Effector memory CD8-positive, alpha-beta T cell (primary cell): ENCODE data around the gene BBS7.

Experiments
- ATAC-seq: fragments of 150-1000 bp; cut with Tn5 transposase; replicated peaks from 2 replicates; pipeline ENCODE4 v1.10.0; 2021; ENCODE audit warnings: mild to moderate bottlenecking, moderate library complexity
- DNase-seq, 3 experiments: peaks; one replicate each; pipeline ENCODE4 v3.0.0; 2021
- H3K27ac Mint-ChIP-seq, 2 donors: one replicate each; pipeline ENCODE4 v1.8.0; 2022; ENCODE audit warnings: mild to moderate bottlenecking in 2 of 2, mixed read lengths in 2 of 2, moderate library complexity in 2 of 2
- H3K27me3 Mint-ChIP-seq, 2 donors: one replicate each; pipeline ENCODE4 v1.8.0; 2022; ENCODE audit warnings: mixed read lengths in 2 of 2
- H3K36me3 Mint-ChIP-seq: one replicate; pipeline ENCODE4 v1.8.0; 2022; ENCODE audit warnings: mild to moderate bottlenecking, moderate library complexity, mixed read lengths; ENCODE audit not compliant: insufficient read depth
- H3K4me1 Mint-ChIP-seq, 2 donors: one replicate each; pipeline ENCODE4 v1.8.0; 2022; ENCODE audit warnings: low read depth in 2 of 2, mixed read lengths in 2 of 2
- H3K4me3 Mint-ChIP-seq, 2 donors: one replicate each; pipeline ENCODE4 v1.8.0; 2022; ENCODE audit warnings: mild to moderate bottlenecking in 2 of 2, mixed read lengths in 2 of 2, moderate library complexity in 2 of 2
- H3K9me3 Mint-ChIP-seq, 2 donors: one replicate each; pipeline ENCODE4 v1.8.0; 2022; ENCODE audit warnings: mixed read lengths in 2 of 2
- total RNA-seq, 9 experiments: gene quantifications; one replicate each; lab custom pipeline; 2026; lab: John Stamatoyannopoulos, UW

Gene BBS7, protein sequence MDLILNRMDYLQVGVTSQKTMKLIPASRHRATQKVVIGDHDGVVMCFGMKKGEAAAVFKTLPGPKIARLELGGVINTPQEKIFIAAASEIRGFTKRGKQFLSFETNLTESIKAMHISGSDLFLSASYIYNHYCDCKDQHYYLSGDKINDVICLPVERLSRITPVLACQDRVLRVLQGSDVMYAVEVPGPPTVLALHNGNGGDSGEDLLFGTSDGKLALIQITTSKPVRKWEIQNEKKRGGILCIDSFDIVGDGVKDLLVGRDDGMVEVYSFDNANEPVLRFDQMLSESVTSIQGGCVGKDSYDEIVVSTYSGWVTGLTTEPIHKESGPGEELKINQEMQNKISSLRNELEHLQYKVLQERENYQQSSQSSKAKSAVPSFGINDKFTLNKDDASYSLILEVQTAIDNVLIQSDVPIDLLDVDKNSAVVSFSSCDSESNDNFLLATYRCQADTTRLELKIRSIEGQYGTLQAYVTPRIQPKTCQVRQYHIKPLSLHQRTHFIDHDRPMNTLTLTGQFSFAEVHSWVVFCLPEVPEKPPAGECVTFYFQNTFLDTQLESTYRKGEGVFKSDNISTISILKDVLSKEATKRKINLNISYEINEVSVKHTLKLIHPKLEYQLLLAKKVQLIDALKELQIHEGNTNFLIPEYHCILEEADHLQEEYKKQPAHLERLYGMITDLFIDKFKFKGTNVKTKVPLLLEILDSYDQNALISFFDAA
- 5.4 to 26.1 (median 20.9) reads per million in 9 experiments for total RNA-seq

DNA sequence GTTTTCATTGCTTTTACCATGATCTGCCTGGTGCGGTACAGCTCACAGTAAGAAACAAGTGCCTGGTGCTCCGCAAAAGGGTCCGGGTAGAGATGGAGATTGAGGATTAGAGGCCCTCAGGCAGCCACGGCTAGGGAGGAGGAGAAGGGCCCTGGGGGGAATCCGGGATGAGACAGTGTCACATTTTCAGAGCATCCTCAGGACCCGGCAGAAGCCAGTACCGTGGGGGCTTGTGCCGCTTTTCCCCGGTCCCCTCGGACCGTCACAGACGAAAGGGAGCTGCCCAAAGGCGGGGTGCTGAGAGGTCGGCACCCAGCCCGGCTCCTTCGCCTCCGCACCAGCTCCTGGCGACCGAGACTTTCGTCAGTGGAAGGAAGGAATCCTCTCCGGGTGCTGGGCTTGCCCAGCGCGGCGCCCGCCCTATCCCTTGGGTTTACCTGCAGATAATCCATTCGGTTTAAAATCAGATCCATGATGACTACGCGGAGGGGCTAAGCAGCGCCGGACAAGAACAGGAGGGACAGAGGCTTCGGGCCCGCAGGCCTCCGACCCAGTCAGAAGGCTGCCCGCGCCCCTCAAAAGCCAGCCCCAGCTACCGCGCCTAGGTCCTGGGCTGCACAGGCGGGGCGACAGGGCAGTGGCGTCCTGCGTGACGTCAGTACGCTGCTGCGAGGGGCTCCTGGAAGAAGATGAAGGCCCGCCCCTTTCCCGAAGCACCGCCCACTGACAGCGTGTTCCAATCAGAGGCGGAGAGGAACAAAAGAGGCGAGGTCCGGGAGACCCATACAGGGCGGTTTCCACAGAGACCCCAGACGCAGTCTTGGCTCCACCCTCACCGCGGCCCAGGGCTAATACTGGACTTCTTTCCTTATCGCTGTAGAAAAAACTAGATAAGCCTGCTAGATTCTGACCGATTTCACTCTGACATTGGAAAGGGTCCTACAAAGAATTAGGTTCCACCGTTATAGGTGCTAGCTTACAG lies at the start of gene BBS7:
Gene BBS7, minus strand, starts transcription at position 634 of the 982 bp plus-strand sequence. Its CDS starts 161 bp downstream, at position 473.
- ATAC-seq: peak; percentile 96
- Mint-ChIP-seq H3K27me3 (peaks cover 22 to 23% of the 10 kb centered on the region in 2 donors), H3K9me3 (no peaks in the 10 kb centered on the region), H3K36me3 (peaks cover 20% of the 10 kb centered on the region), H3K27ac (peak within 1 kb of the TSS; percentile 94 to 96), H3K4me3 (peak within 1 kb of the TSS; percentile 94 to 98), H3K4me1 (peaks cover 11 to 17% of the 10 kb centered on the region in 2 donors)
- peak; percentile 90 to 95 (median 94) for DNase-seq

DNA sequence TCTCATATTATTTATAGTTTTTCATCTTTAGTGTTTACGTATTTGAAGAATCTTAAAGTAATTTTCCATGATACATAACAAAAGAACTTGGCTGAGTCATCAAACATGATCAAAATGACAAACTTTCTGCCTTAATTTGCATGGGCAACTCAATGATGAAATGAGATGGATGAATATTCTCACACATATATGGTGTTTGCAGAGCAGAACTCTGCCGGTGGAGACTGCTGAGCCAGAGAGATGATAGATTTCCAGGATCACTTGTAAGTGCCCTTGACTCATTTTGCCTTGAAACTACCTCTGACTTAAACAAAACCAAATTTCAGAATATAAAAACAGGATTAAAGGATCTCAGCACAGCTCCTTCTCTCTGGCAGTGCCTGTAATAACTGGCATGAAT lies 43.4 kb upstream of the BBS7 start:
- H3K27me3 Mint-ChIP-seq: no peaks in the 10 kb centered on the region
- H3K36me3 Mint-ChIP-seq: no peaks in the 10 kb centered on the region
- H3K4me1 Mint-ChIP-seq: peaks cover 0 to 5% of the 10 kb centered on the region in 2 donors
- no peak for DNase-seq
- H3K4me3 Mint-ChIP-seq: no peak overlapping the region
- no peak overlapping the region for H3K27ac Mint-ChIP-seq
- ATAC-seq: no peak
- H3K9me3 Mint-ChIP-seq: no peaks in the 10 kb centered on the region

DNA sequence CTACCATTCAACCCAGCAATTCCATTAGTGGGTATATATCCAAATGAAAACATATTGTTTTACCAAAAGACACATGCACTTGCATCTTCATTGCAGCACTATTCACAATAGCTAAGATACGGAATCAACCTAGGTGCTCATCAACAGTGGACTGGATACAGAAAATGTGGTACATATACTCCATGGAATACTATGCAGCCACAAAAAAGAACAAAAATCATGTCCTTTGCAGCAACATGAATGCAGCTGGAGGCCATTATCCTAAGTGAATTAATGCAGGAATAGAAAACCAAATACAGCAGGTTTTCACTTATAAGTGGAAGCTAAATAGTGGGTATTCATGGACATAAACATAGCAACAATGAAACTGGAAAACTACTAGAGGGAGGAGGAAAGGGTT lies 38.1 kb upstream of the BBS7 start:
- H3K27ac Mint-ChIP-seq: no peak overlapping the region
- no peak overlapping the region for H3K4me3 Mint-ChIP-seq
- no peaks in the 10 kb centered on the region for H3K9me3 Mint-ChIP-seq
- no peak for DNase-seq
- H3K36me3 Mint-ChIP-seq: no peaks in the 10 kb centered on the region
- no peaks in the 10 kb centered on the region for H3K4me1 Mint-ChIP-seq
- H3K27me3 Mint-ChIP-seq: peaks cover 4 to 7% of the 10 kb centered on the region in 2 donors
- ATAC-seq: no peak

DNA sequence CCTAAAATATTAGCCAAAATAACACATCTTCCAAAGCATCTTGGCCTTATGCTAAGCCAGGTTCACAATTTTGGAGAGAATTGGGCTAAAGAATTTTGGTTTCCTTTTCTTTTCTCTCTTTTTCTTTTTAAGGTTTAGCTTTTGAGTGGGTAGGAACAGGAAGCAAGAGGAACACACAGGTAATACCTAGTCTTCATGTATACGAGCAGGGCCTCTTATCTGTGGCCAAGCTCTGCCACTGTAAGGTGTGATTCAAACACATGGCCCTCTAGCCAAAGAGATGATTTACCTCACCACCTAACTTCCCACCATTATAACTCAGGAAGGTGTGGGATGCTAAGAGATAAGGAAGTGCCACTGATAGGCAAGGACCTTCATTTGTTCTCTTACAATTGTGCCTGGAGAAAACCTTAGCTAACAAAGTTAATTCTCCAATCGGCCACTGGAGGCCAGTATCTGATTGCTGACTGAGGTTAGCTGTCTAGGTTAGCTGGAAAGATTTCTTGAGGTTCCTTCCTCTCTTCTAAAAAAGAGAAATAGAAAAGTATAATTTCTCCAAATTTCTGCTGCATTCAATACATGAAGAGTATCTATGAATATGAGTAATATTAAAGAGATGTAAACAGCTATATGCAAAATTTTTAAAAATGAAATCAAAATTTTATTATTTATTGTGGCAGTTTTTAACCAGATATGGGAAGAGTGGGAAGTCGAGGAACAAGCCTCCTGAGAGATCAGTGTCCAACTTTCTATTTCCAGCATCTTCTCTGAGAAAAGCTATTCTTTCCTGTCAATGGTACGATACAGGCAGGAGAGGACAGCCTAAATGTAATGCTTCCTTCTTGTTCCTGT lies 30.1 kb upstream of the BBS7 start:
- Mint-ChIP-seq H3K27me3 (peaks cover 4 to 12% of the 10 kb centered on the region in 2 donors), H3K9me3 (no peaks in the 10 kb centered on the region), H3K36me3 (no peaks in the 10 kb centered on the region), H3K27ac (no peak overlapping the region), H3K4me1 (peaks cover 4 to 7% of the 10 kb centered on the region in 2 donors), H3K4me3 (no peak overlapping the region)
- ATAC-seq (peak; percentile 82), DNase-seq (peak; percentile 48 to 59 (median 49))

DNA sequence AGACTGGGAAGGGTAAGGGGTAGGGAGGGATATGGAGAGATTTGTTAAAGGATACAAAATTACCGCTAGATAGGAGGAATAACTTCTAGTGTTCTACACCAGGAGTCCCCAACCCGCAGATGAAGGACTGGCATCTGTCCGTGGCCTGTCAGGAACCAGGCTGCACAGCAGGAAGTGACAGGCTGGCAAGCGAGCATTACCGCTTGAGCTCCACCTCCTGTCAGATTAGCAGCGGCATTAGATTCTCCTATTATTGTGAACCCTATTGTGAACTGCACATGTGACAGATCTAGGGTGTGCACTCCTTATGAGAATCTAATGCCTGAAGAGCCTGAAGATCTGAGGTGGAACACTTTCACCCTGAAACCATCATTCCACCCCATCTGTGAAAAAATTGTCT lies 27.9 kb upstream of the BBS7 start:
- DNase-seq (peak; percentile 2 to 13 (median 10)), ATAC-seq (peak; percentile 66)

DNA sequence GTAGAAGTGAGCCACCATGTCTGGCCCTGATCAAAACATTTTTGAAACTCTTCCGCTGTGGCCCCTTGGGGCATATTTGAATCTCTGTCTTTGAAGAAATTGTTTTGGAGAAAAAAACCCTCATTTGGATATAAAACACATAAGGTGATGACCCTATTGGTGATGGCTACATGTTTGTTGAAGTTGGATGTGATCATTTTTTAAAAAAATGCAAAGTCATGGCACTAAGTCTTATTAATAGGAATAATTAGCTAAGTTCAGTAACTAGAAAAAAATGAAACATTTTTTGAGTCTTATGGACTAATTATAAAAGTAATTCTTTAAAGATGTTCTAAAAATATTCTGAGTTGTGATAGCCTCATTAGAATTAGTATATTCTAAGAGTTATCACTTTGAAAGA lies 17.9 kb upstream of the BBS7 start:
- Mint-ChIP-seq H3K9me3 (no peaks in the 10 kb centered on the region), H3K27ac (no peak overlapping the region), H3K4me1 (no peaks in the 10 kb centered on the region), H3K27me3 (peaks cover 15 to 43% of the 10 kb centered on the region in 2 donors), H3K36me3 (peaks cover 1% of the 10 kb centered on the region), H3K4me3 (no peak overlapping the region)
- DNase-seq (no peak), ATAC-seq (no peak)

More for the DNA sequence above, 27.9 kb upstream of the BBS7 start:
- Mint-ChIP-seq H3K27ac (peak overlapping the region in 1 of 2 donors; percentile 41), H3K27me3 (peaks cover 0 to 3% of the 10 kb centered on the region in 2 donors), H3K4me1 (peaks cover 4 to 7% of the 10 kb centered on the region in 2 donors), H3K36me3 (peaks cover 1% of the 10 kb centered on the region), H3K9me3 (no peaks in the 10 kb centered on the region), H3K4me3 (peak overlapping the region in 1 of 2 donors; percentile 13)

DNA sequence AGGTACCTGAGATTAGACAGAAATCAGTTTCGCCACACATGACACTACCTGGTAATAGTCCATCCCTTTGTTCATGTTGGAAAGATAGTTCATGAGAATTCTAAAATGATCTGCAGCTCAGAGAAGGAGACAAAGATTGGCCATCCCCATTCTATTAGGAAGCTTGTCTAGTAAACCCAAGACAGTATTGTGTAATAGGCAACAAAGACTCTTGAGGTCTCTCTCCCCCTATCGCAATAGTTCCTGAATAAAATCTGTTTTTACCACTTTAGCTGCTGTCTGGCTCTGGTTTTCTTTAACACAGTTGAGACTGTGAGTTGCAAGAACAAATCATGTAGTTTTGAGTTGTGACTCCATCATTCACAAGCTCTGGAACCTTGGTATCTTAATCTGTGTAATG lies 14.8 kb upstream of the BBS7 start:
- no peaks in the 10 kb centered on the region for H3K4me1 Mint-ChIP-seq
- DNase-seq: no peak
- H3K4me3 Mint-ChIP-seq: no peak overlapping the region
- peaks cover 36 to 61% of the 10 kb centered on the region in 2 donors for H3K27me3 Mint-ChIP-seq
- H3K36me3 Mint-ChIP-seq: no peaks in the 10 kb centered on the region
- no peak overlapping the region for H3K27ac Mint-ChIP-seq
- H3K9me3 Mint-ChIP-seq: no peaks in the 10 kb centered on the region
- ATAC-seq: no peak

DNA sequence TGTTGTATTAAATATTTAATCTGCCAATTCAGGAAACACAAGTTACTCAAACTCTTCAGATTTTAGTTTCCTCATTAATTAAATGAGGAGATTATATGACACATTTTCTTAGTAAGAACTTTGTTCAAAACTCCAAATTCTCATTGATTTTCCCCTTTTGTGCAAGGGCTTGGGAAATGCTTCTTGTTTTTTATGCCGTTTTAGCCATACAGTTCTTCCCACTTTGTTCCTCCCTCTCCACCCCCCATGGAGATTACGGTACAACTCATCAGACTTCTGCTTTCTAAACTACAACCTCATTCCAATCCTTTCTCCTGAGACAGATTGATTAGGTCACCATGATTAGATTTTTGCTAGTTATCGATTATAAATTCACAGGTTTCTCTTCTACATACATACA lies 10.9 kb upstream of the BBS7 start:
- DNase-seq (no peak), ATAC-seq (no peak)
- H3K9me3 Mint-ChIP-seq: no peaks in the 10 kb centered on the region
- no peak overlapping the region for H3K27ac Mint-ChIP-seq
- H3K36me3 Mint-ChIP-seq: no peaks in the 10 kb centered on the region
- no peaks in the 10 kb centered on the region for H3K4me1 Mint-ChIP-seq
- H3K4me3 Mint-ChIP-seq: no peak overlapping the region
- peaks cover 34 to 53% of the 10 kb centered on the region in 2 donors for H3K27me3 Mint-ChIP-seq

DNA sequence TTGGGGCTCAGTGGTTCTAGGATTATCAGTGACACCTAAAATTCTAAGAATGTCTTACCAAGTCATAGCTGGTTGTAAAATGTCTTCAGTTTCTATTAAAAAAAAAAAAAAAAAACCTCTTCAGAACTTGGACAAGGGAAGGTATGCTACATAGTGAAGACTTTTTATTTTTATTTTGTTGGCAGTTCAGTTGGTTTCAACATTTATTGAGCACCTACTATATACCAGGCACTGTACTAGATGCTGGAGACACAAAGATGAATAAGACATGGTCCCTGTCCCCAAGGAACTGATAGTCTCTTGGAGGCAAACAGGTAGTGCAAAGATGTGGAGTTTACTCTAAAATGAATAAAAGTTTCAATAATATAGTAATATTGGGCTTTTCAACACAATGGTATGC lies 8.9 kb upstream of the BBS7 start:
- Mint-ChIP-seq H3K9me3 (no peaks in the 10 kb centered on the region), H3K4me1 (no peaks in the 10 kb centered on the region), H3K36me3 (no peaks in the 10 kb centered on the region), H3K27ac (no peak overlapping the region), H3K4me3 (no peak overlapping the region), H3K27me3 (peaks cover 41 to 52% of the 10 kb centered on the region in 2 donors)
- DNase-seq: no peak
- ATAC-seq: no peak

DNA sequence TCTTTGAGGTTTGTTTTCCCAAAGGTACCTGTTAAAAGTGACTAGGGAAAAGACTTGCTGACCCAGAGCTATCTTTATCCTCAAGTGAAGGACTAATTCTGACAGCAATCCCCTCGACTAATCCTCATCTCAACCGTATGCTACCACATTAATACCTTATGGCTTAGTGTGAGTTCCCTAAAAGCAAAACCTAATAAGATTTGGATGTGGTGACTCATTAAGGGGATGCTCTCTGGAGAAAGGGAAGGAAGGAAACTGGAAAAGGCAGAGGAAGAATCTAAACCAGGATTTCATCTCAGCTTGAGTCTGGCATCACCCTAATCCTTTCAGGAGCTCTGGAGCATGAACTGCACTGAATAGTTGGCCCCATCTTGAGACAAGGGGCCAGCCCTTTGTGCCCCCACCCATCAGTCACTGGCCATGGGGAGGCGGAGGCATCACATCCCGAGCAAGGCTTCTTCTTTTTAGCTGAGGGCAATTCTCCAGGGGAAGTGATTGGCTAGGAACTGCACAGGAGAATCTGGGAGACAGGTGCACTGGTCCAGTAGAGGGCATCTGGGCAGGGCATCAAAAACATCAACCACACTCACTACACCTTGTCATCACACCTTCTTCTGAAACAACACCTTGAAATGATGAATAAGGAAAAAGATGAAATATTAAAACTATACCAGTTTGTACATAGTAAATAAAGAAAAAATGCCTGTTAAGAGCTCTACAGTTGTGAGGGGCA lies 6.9 kb upstream of the BBS7 start:
- Mint-ChIP-seq H3K36me3 (no peaks in the 10 kb centered on the region), H3K4me1 (no peaks in the 10 kb centered on the region), H3K27me3 (peaks cover 47 to 53% of the 10 kb centered on the region in 2 donors), H3K9me3 (no peaks in the 10 kb centered on the region), H3K27ac (no peak overlapping the region), H3K4me3 (no peak overlapping the region)
- DNase-seq (no peak), ATAC-seq (no peak)

DNA sequence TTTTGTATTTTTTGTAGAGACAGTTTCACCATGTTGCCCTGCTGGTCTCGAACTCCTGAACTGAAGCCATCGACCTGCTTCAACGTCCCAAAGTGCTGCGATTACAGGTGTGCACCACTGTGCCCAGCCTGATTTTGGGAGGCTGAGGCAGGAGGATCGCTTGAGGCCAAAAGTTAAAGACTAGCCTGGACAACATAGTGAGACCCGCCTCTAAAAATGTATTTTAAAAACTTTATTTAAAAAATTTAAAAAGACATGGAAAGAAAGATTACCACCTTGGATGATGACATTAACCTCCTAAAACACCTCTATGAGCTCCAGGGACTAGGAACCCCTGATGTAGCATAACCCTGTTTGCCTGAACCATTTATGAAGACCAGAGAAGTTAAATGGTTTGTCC lies 5.8 kb upstream of the BBS7 start:
- peaks cover under 1% of the 10 kb centered on the region in 2 donors for H3K4me1 Mint-ChIP-seq
- no peak for DNase-seq
- no peak overlapping the region for H3K27ac Mint-ChIP-seq
- H3K27me3 Mint-ChIP-seq: peaks cover 41 to 48% of the 10 kb centered on the region in 2 donors
- no peaks in the 10 kb centered on the region for H3K36me3 Mint-ChIP-seq
- no peak overlapping the region for H3K4me3 Mint-ChIP-seq
- no peak for ATAC-seq
- no peaks in the 10 kb centered on the region for H3K9me3 Mint-ChIP-seq

DNA sequence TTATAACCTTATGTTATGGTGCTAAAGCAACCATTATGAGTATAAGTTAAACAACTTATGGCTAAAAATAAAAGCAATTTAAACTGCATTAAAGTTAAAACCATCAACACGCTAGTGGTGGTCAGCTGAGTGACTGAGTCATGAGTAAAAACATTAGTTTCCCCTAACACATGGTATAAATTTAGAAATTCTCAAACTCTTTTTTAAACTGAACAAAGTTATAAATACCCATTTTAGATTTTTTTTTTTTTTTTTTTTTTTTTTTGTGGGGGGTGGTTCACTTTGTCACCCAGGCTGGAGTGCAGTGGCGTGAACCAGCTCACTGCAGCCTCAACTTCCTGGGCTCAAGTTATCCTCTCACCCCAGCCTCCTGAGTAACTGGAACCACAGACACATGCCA lies 5.4 kb upstream of the BBS7 start:
- H3K9me3 Mint-ChIP-seq: no peaks in the 10 kb centered on the region
- no peaks in the 10 kb centered on the region for H3K36me3 Mint-ChIP-seq
- H3K4me3 Mint-ChIP-seq: no peak overlapping the region
- ATAC-seq (no peak), DNase-seq (no peak)
- H3K27ac Mint-ChIP-seq: no peak overlapping the region
- peaks cover 4 to 5% of the 10 kb centered on the region in 2 donors for H3K4me1 Mint-ChIP-seq
- H3K27me3 Mint-ChIP-seq: peaks cover 39 to 44% of the 10 kb centered on the region in 2 donors
